Embryonic facial prominence (tissue), 1 donor: Measurements from ENCODE around the gene POLA1.

ENCODE experiments used
- DNase-seq: peaks from one replicate; pipeline ENCODE4 v3.0.0-alpha.2; 2016; ENCODE audit errors: extremely low spot score

The POLA1 gene

DNA sequence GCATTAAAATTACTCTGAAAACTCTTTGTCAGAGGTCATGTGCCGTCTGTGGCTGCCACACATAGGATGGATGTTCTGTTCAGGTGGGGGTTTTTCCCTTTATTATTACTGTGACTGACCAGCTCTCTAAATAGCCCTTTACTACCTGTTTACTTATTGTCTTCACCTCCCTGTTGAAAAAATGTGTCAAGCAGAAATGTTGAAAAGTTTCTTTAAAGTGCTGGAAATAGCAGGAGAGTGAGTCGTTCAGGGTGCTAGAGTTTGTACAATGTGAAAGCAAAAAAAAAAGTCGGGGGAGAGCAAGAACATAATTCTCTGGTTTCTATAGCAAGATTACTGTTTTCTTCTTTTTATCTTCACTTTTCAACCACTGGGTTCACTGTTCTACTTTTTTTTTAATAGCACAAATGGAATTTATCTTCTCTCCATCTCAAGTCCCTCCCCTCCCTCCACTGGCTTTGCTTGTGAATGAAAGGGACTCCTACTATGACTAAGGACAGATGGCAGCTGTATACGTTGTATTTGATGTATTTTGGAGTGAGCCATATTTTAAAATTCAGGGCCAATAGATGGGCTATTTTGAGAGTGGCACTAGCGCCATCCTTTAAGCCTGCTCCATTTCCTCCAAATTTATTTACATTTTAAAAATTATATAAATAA is 288.7 kb downstream of the POLA1 start:
- DNase-seq: no peak

DNA sequence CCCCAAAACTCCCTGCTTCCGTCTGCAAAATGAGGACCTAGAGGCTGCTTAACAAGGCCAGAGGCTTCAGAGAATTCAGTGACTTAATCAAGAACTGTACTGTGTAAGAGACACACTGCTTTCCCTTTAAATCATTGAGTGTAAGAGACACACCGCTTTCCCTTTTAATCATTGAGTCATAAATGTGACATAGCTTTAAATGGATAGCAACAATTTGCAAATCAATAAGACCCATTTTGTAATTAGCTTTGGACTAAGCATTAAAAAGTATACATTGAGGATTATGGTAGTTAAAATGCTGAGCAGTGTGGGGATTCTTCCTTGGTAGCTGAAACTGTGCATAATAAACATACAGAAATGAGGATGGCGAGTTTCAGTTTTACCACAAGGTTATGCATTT is 290.2 kb downstream of the POLA1 start:
- no peak for DNase-seq

DNA sequence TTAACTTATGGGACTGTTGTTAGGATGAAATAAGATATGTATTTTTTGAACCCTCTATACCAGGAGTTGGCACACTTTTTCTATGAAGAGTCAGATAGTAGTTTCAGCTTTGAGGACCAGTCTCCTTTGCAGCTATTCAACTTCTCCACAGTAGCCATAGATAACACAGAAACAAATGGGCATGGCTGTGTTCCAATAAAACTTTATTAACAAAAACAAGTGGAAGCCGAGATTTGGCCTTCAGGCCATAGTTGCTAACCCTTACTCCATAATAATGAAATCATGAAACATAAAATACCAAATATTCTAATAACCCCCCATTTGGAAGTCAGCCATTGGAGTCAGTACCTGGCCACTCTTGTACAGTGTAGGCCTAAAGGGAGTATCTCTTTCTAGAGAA is 291.4 kb downstream of the POLA1 start:
- no peak for DNase-seq

DNA sequence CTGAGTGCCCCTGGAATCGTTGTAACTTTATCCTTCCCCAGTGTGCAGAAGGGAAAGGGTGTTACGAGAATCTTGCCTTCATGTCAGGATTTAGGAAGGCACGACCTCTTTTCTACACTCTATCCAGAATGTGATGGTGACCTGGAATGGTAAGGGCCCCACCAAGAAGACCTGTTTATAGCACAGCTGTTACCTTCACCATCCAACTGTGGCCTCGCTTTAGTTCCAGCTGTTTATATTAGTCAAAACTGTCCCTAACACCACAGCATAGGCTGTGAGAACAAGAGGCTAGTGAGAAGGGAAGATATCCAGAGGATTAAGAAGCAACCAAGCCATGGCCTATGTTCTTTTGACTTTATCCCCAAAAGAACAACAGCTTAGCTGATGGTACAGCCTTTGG is 294.0 kb downstream of the POLA1 start:
- DNase-seq: no peak

DNA sequence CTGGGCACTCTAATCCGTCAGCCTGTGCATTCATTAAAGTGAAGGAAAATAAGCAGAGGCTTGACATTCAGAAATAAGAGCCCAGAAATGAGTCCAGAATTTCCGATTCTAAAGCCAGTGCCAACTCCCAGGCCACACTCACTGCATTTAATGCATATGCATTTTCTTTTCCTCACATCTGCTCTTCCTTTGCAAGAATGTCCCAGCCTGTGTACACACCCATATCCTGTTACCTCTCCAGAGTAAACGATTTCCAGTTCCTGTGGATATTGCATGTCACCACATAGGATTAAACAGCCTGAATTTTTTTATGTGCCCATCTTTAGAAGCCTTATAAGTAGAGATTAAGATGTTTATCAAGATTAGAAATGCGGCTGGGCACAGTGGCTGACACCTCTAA is 294.6 kb downstream of the POLA1 start:
- no peak for DNase-seq

DNA sequence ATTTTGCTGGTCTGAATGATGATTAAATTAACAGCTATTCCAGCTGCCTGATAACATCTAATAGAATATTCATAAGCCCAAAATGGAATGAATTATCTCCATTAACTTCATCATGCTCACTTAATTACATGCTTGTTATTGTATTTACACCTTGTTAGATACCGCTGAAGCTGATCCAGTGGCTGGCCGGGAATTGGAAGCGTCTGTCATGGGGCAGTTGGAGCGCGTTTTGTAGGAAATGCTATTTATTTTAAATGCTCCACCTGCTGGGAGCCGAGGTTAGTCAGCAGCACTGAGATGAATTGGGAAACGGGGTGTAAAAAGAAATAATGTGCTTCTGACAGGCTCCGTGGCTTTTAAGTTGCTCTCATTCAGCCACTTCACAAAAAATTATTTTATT is 296.8 kb downstream of the POLA1 start:
- DNase-seq: no peak

DNA sequence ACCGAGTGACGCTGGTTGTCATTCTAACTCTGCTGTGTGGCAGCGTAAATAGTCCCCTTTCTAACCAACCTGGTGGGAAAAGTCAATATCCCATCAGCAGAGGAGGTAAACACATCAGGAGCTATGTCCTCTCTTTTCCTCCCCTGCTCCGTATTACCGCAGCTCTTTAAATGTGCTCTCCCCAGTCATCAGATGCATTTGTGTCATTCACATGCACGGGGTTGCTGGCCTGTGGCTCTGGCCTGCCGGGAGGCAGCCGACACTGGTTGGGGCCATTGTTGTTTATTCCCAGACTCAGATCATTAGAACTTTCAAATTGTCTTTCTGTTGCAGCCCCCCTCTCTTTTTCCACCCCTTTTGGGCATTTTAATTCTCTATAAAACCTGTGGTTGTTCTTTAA is 300.2 kb downstream of the POLA1 start:
- DNase-seq: no peak

DNA sequence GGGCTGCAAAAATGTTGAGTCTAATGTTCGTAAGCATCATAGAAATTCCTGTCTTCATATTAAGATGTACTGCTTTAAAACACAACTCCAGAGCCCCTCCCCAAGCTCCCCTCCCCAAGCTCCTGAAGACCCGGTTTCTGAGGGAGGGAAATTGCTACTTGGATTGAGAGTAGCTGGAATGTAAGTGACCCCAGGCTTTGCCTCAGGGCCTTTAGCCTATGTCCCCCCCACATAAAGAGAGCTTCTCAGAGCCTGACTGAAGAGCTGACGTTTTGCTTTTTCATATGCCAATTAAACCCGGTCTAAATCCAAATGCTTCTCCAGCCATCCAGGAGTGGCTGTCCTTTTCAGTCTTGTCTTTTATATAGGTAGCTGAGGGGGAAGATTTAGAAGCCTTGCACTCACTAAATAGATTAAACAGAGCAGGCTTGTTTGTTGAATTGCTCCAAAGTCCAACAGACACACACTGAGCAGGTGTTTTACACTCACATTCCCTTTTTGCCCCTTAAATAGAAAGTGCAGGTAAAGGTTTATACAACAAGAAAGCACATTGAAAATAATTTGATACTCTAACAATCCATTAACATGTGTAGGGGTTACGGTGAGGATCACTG is 302.5 kb downstream of the POLA1 start:
- no peak for DNase-seq

DNA sequence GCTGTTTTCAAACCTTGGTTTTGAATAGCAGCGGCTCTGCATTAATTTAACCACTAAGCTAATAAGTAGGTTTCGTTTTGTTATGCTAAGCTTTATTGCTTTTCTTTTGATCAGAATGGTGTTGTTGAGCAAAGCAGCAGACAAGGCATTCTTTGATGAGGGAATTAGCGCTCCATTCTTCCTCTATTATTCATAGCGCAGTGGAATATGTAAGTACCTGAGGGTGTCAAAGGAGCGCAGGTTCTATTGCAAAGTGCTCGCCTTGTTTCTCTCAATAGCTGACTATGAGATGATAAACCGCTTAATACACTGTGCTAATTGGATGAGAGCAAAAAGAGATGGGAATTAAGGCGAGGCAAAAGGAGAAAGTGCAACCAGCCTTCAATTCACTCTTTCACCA is 305.8 kb downstream of the POLA1 start:
- no peak for DNase-seq

DNA sequence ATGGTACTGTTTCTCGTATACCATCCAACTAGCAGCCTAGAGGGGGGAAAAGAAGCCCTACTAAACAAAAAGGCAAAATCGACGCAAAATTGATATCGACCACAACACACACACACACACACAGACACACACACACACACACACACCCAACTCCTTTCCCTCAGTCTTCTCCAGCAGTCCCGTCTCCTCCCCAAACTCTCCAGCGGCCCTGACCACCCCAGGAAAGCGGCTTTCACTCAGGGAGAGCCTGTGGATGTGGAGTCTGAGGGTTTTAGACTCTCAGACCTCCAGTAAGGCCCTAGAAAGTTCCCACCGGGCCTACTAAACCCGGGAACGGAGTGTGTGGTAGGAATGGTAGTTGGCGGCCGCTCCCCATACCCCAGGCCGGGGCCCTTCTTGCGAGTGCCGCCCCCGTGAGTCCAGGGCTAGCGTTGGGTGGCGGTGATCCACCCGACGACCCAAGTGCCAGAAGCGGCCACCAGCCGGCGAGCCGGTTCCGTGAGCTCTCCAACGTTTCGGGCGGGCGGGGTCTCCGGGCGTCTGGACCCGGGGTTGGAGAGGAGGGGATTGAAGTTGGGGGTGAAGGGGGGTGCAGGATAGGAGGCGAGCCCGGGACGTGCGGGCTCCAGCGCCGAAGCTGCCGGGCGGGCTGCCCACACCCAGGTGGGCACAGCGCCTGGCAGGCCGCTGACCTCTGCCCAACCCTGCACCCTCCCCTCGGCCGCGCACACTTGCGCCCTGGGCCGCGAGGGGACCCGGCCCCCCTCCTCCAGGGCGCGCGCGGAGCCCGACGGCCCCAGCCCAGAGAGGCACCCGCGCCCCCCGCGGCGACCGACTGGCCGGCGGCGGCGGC is 308.3 kb downstream of the POLA1 start:
- DNase-seq: no peak

DNA sequence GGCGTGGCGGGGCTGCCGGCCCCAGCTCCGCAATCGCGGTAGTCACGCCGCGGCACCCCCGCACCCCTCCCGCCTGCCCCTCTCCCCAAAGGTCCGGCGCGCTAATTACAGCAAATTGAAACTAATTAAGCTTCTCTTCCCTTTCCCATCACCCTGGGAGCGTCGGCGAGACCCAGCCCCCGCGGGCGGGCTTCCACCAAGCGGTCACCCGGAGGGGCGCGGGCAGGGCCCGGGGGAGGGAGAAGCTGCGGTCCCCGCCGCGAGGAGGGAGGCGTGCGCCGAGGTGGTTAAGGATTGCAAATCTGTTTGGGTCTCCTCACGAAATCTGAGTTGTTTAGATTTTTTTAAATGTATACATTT is 308.9 kb downstream of the POLA1 start:
- DNase-seq: no peak

DNA sequence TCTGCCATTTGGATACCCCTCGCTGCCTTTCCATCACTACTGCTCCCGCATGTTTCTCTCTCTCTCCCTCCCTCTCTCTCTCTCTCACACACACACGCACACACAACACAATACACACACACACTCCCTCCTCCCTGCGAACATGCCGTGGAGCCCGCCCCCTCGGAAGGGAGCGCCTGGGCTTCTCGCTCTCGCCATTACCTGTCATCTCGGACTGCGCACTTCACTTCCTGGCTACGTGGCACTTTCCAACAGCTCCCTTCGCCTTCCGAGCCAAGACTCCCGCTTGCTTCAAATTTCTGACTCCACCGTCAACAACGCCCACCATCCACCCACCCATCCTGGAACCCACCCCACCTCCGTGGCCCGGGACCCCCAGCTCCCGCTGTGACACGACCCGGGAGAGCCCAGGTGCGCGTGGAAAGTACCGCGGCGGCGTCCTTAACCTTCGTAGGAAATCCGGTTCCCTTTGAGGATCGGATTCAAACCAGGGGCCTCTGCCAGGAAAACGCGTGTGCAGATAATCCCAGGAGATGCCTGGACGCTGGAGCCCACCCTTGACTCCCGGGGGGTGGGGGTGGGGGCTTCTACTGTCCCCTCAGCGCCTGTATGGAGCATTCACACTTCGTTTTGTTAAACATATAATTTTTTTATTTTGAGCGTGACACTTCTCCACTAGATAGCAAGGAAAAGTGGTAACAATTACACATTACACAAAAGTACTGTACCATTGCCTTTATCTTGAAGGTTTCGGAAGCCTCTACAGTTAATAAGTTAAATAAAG is 309.5 kb downstream of the POLA1 start:
- no peak for DNase-seq

DNA sequence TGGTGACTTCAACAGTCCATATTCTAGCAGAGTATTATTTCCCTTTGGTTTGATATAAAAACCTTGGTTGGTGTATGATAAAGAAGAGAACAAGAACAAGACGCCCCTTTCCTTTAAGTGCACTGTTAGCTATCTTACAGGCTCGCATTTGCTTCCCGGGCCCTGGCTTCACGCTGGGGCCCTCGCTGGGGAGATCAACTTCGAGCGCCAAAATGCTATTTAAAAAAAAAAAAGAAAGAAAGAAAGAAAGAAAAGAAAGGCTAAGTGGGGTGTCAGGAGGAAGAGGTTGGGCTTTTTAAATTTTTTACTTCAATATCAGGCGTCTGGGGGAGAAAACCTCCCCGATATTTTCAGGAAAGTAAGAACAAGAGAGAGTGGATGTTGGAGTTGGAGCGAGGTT is 310.3 kb downstream of the POLA1 start:
- DNase-seq: no peak

DNA sequence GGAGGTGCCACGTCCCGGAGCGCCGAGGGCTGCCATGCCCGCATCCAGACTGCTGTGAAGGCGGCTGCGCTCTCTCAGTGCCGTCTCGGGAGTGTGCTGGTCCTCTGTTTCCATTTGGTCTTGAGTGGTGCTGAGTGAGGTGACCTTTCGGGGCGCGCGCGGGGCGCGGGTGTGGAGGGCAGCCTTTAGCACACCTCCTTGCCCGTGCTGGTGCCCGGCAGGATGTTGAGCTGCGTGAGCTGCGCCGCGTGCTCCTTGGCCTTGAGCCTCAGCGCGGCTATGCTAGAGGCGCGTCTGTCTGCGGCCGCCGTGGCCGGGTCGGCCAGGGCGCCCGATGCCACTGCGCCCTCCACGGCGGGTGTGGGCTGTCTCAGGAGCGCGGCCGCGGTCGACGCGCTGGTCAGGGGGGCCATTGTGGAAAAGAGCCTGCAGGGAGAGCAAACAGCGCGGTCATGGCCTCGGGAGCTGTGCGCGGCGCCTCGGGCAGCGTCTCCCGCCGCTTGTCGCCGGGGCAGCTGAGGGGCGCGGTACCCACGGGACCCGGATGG is 310.8 kb downstream of the POLA1 start:
- no peak for DNase-seq

DNA sequence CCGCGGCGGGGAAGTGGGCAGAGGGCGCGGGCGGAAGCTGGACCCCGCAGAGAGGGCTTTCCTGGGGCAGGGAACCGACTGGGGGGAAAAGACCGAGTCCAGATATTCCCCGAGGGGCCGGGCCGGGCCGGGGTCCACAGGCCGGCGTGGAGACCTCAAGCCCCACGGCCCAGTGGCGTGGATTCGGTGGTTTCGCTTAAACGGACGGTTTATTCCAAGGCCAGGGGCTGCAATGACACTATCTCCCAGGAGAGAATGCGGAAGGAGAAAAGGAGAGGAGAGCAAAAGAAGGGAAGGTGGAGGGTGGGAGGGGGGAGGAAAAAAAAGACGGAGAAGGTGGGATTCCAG is 311.3 kb downstream of the POLA1 start:
- no peak for DNase-seq

DNA sequence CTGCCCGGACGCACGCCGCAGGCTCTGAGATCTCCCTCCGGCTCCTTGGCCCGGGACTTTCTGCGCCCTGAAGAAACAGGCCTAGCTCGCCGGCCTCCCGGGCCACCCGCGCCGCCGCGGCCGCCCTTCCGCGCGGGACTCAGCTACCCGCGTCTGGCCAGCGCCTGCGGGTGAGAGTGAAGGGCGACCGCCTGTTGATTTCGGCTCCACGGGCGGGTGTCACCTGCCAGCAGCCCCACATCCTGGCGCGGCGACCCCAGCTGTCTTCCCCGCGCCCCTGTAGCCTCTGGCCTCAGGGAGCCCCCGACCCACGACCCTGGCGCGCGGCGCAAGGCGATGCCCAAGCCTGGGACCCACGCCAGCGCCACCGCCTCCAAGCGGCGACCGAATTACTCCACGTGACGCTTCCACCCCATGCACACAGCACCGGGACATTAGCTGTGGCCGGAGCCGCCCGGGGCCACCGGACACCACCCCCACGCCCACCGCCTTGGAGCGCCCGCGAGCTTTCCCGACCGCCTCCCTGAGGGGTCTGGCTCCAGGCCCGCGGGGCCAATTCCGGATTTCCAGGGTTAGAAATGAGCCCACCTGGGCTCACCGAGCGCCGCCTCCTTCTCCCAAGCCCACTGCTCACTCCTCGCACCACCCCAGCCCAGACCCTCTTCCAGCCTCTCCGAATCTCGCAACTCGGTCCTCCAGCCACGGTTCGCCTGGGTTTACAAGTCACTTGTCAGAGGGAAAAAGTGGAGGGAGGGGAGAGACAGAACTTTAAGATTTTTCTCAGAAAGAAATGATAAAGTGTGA is 311.9 kb downstream of the POLA1 start:
- no peak for DNase-seq

DNA sequence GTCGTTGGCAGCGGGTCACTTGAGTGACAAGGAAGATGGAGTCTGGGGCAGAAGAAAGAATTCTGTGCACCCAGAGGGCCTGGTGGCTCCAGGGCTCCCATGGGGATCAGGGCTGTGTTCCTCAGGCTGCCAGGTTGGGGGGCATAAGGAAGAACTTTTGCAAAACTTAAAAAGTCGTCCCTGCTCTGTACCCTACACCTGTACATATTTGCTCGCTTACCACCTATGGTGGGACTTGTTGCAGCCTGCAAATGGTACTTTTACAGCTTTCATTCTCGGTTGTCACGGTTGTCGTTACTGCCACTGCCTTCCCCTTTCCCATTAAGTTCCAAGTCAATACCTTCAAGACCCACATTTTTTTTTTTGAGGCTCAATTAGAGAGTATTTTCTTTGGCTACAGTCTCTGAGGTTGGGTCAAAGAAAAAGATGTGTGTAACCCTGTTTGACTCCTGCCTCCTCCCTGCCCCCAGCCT is 312.9 kb downstream of the POLA1 start:
- no peak for DNase-seq

DNA sequence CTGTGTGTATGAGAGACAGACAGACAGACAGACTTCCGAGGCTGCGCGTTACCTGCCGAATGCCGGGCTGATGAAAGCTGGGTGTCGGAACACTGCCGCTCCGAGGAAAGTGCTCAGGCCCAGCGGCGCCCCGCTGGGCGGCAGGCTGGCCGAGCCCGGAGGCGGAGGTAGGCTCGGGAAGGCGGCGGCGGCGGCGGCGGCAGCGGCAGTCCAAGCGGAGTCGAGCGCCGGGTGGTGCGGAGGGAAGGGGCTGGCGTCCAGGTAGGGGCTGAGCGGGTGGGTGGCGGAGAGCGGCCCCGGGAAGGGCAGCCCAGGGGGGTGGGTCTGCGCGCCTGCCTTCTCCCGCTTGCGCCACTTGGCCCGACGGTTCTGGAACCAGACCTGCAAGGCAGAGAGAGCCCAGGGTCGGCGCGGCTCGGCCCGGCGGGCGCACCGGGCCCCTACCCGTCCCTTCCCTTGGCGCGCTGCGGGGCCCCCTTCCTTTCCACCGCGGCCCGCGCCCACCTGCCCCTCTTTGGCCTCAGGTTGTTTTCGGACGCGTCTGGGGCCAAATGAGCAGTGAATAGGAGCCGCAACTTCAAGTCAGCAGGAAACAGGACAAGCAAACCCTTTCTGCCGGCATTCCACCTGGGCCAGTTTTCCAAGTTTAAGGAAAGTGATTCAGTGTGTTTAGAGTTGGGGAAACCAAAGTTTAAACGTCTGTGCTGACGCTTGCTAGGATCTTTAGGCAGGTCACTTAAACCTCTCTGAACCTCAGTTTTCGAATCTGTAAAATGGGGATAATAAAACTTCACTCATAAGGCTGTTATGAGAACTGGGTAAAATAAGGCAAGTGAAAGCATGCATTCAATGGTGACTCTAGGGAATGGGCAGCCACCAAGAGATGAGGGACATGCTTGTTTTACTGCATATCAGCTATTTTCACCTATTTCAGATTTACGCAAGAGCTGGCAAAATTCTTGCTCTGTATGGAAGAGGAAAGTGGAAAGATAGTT is 313.6 kb downstream of the POLA1 start:
- DNase-seq: no peak

DNA sequence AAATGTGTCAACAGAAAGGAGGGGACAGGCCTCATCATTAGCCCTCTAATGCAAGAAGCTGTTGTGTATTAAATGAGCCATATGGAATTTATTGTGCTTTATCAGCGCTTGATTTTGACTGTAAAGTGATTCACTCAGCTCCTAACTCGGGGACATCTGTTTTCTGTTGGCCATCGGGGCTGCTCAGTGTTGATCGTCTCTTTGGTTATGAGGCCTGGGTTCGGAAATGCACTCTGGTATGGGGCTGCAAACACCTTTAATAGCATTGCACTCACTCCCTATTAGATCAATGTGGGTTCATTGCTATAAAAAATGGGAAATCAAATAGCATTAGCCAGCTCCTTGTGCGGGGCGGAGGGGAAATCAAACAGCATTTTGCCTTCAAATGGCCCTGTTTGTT is 315.7 kb downstream of the POLA1 start:
- no peak for DNase-seq
